Fibroblast of lung (primary cell): Measurements from ENCODE around the gene LONP2. TPM values are rescaled to one million over a fixed set of nuclear protein-coding genes. Genes with fewer than 3 reads are reported as not detected.
A peak's percentile ranks its signal among the peaks of the same experiment; 100 is the strongest.

Source experiments
- DNase-seq, 2 donors: peaks; one replicate each; pipeline versions ENCODE4 v3.0.0 to v3.0.0-alpha.2; 2010; ENCODE audit warnings: low read depth in 2 of 2
- H2AFZ ChIP-seq: 2 replicates; pipeline ENCODE4 v1.5.1; 2012; ENCODE audit warnings: low read length, control low read depth, inconsistent platforms
- H3K27ac ChIP-seq: 2 replicates; pipeline ENCODE4 v1.5.1; 2011; ENCODE audit warnings: low read length, control low read depth; ENCODE audit not compliant: insufficient read depth
- H3K27me3 ChIP-seq: 2 replicates; pipeline ENCODE4 v1.5.1; 2011; ENCODE audit warnings: mild to moderate bottlenecking, low read length; ENCODE audit not compliant: control insufficient read depth, insufficient read depth
- H3K36me3 ChIP-seq: 2 replicates; pipeline ENCODE4 v1.5.1; 2011; ENCODE audit warnings: low read length; ENCODE audit not compliant: control insufficient read depth, insufficient read depth
- H3K4me1 ChIP-seq: 2 replicates; pipeline ENCODE4 v1.5.1; 2011; ENCODE audit warnings: low read length; ENCODE audit not compliant: control insufficient read depth, insufficient read depth; ENCODE audit errors: extremely low read depth
- H3K4me2 ChIP-seq: 2 replicates; pipeline ENCODE4 v1.5.1; 2011; ENCODE audit warnings: low read length, control low read depth; ENCODE audit not compliant: insufficient read depth; ENCODE audit errors: extremely low read depth
- H3K4me3 ChIP-seq, 4 experiments: fragments of 200-600 bp in 1 of 4; sonication (generic) in 1 of 4; replicated peaks in 1 of 4; 2 replicates each; pipeline ENCODE4 v1.5.1; 2011 to 2016; ENCODE audit warnings: low read length in 4 of 4, low read depth in 3 of 4, mild to moderate bottlenecking in 3 of 4, control low read depth in 2 of 4, inconsistent platforms in 1 of 4, mixed read lengths in 1 of 4; ENCODE audit not compliant: insufficient read depth in 1 of 4; ENCODE audit errors: control extremely low read depth in 1 of 4
- H3K79me2 ChIP-seq: 2 replicates; pipeline ENCODE4 v1.5.1; 2012; ENCODE audit warnings: mild to moderate bottlenecking, low read length, inconsistent platforms; ENCODE audit not compliant: control insufficient read depth, insufficient read depth
- H3K9ac ChIP-seq: 2 replicates; pipeline ENCODE4 v1.5.1; 2011; ENCODE audit warnings: mild to moderate bottlenecking, low read length, control low read depth; ENCODE audit not compliant: insufficient read depth
- H3K9me3 ChIP-seq: 2 replicates; pipeline ENCODE4 v1.5.1; 2012; ENCODE audit warnings: low read depth, low read length; ENCODE audit not compliant: control insufficient read depth, insufficient read depth
- H4K20me1 ChIP-seq: 2 replicates; pipeline ENCODE4 v1.5.1; 2011; ENCODE audit warnings: low read length; ENCODE audit not compliant: control insufficient read depth, insufficient read depth; ENCODE audit errors: extremely low read depth
- CTCF ChIP-seq, 2 donors: IDR thresholded peaks in 1 of 2; conservative IDR thresholded peaks in 1 of 2; 1 replicate in 1 of 2; 2 replicates in 1 of 2; pipeline ENCODE4 v1.5.1; 2011 to 2012; ENCODE audit warnings: low read length in 2 of 2, control low read depth in 1 of 2, inconsistent platforms in 1 of 2, low read depth in 1 of 2, mild to moderate bottlenecking in 1 of 2
- EZH2 ChIP-seq: IDR thresholded peaks from 2 replicates; pipeline ENCODE4 v1.5.1; 2012; ENCODE audit warnings: low read length, control low read depth, mild to moderate bottlenecking; ENCODE audit errors: missing control alignments
- polyA plus RNA-seq, 2 donors: library from polyadenylated mRNA; depleted of rRNA in 1 of 2; stranded (reverse) in 1 of 2; unstranded in 1 of 2; fragments of >200 nt; gene quantifications; 2 replicates each; pipeline ENCODE4 v1.2.1, GENCODE V29; 2011 to 2012; ENCODE audit warnings: missing spikeins in 1 of 2
- total RNA-seq: library from RNA; depleted of rRNA; stranded (reverse); fragments of >200 nt; gene quantifications from 2 replicates; pipeline ENCODE4 v1.2.1, GENCODE V29; 2014

Gene LONP2
- total and polyA plus RNA-seq, 2 donors (not counting 1 experiment from before 2014, with no cell fraction given), result 44.0 to 60.8 TPM

GRCh38 chr16:48215738-48216137 lies 28.4 kb upstream of the LONP2 start:
- Histone ChIP-seq H3K36me3 (no peaks in the 10 kb centered on the region), H4K20me1 (no peaks in the 10 kb centered on the region), H2AFZ (no peak overlapping the region), H3K4me2 (no peak overlapping the region), H3K4me3 (no peak overlapping the region), H3K27me3 (no peaks in the 10 kb centered on the region), H3K79me2 (no peaks in the 10 kb centered on the region), H3K4me1 (no peaks in the 10 kb centered on the region), H3K9ac (no peak overlapping the region), H3K27ac (no peak overlapping the region), H3K9me3 (no peaks in the 10 kb centered on the region)
- DNase-seq, result no peak
- TF ChIP-seq CTCF (conservative IDR thresholded peaks at IDR 0.05 in 1 of 2, IDR thresholded peaks at IDR 0.05 in 1 of 2; ENCODE audit: low read depth in 1 of 2, low read length in 2 of 2), result no peak
- no peak for TF ChIP-seq EZH2

- Histone ChIP-seq H3K27me3 (no peaks in the 10 kb centered on the region), H2AFZ (no peak overlapping the region), H3K4me1 (no peaks in the 10 kb centered on the region), H3K27ac (no peak overlapping the region), H3K4me2 (no peak overlapping the region), H3K9ac (no peak overlapping the region), H3K9me3 (no peaks in the 10 kb centered on the region), H4K20me1 (no peaks in the 10 kb centered on the region), H3K36me3 (no peaks in the 10 kb centered on the region), H3K79me2 (no peaks in the 10 kb centered on the region), H3K4me3 (no peak overlapping the region)
- TF ChIP-seq CTCF (conservative IDR thresholded peaks at IDR 0.05 in 1 of 2, IDR thresholded peaks at IDR 0.05 in 1 of 2; ENCODE audit: low read depth in 1 of 2, low read length in 2 of 2), result no peak
- TF ChIP-seq EZH2, result no peak
- DNase-seq, result peak in 1 of 2 donors; percentile 10
Measured at GRCh38 chr16:48217708-48218107, 26.4 kb upstream of the LONP2 start.

- no peaks in the 10 kb centered on the region for H4K20me1 ChIP-seq
- no peak for TF ChIP-seq EZH2
- TF ChIP-seq CTCF (conservative IDR thresholded peaks at IDR 0.05 in 1 of 2, IDR thresholded peaks at IDR 0.05 in 1 of 2; ENCODE audit: low read depth in 1 of 2, low read length in 2 of 2), result no peak
- H3K27ac ChIP-seq, result no peak overlapping the region
- no peaks in the 10 kb centered on the region for H3K36me3 ChIP-seq
- no peak overlapping the region for H3K9ac ChIP-seq
- no peaks in the 10 kb centered on the region for H3K27me3 ChIP-seq
- no peak for DNase-seq
- H3K4me1 ChIP-seq, result no peaks in the 10 kb centered on the region
- H3K9me3 ChIP-seq, result no peaks in the 10 kb centered on the region
- H2AFZ ChIP-seq, result no peak overlapping the region
- no peaks in the 10 kb centered on the region for H3K79me2 ChIP-seq
- no peak overlapping the region for H3K4me2 ChIP-seq
- no peak overlapping the region for H3K4me3 ChIP-seq
Measured at GRCh38 chr16:48218473-48218872, 25.6 kb upstream of the LONP2 start.
